MM.1S (cell line): ENCODE measurements around the gene CCBE1.

Source experiments
- EZH2 ChIP-seq: fragments of 300-600 bp; sonication (generic); optimal IDR thresholded peaks from 2 replicates; pipeline ENCODE3; 2017; ENCODE audit warnings: low read depth, mild to moderate bottlenecking, antibody characterized with exemption, low read length, mixed read lengths
- EZH2phosphoT487 ChIP-seq: fragments of 300-600 bp; sonication (generic); IDR thresholded peaks from 2 replicates; pipeline ENCODE4 v1.6.1; 2018; ENCODE audit warnings: antibody characterized with exemption, low read length
- TF ChIP-seq, protein P1 (sequence below): fragments of 300-600 bp; sonication (generic); IDR thresholded peaks from 2 replicates; pipeline ENCODE4 v1.5.1; 2016; ENCODE audit warnings: antibody characterized with exemption, low read length, mixed read lengths

DNA sequence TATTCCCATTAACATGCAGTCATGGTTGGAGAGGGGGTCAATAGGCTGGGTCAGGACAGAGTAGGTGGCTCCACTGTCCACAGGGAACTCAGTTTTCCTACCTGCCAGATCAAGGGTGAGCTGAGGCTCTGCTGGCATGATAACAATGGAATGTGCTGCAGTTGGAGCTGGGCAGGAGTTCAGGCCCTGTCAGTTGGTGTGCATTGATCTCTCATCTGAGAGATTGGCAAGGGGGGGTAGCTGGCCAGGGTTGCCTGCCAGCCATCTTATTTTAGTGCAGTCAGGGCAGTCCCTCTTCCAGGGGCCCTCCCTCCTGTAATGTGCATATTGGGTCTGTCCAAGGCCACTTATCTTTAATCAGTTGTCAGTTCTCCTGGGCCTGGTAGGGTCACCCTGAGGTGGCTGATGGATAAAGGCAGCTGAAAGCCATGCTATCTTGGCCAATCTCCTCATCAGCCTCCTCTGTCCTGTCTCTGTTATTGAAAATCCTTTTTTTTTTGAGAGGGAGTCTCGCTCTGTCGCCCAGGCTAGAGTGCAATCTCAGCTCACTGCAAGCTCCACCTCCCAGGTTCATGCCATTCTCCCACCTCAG is 38.1 kb upstream of the CCBE1 start:
- TF ChIP-seq, protein P1, sequence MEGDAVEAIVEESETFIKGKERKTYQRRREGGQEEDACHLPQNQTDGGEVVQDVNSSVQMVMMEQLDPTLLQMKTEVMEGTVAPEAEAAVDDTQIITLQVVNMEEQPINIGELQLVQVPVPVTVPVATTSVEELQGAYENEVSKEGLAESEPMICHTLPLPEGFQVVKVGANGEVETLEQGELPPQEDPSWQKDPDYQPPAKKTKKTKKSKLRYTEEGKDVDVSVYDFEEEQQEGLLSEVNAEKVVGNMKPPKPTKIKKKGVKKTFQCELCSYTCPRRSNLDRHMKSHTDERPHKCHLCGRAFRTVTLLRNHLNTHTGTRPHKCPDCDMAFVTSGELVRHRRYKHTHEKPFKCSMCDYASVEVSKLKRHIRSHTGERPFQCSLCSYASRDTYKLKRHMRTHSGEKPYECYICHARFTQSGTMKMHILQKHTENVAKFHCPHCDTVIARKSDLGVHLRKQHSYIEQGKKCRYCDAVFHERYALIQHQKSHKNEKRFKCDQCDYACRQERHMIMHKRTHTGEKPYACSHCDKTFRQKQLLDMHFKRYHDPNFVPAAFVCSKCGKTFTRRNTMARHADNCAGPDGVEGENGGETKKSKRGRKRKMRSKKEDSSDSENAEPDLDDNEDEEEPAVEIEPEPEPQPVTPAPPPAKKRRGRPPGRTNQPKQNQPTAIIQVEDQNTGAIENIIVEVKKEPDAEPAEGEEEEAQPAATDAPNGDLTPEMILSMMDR = no peak
- no peak for TF ChIP-seq EZH2
- TF ChIP-seq EZH2phosphoT487 = no peak
